ENCODE measurements around the gene CAND2.
A peak's percentile ranks its signal among the peaks of the same experiment; 100 is the strongest.

CAND2 gene

DNA sequence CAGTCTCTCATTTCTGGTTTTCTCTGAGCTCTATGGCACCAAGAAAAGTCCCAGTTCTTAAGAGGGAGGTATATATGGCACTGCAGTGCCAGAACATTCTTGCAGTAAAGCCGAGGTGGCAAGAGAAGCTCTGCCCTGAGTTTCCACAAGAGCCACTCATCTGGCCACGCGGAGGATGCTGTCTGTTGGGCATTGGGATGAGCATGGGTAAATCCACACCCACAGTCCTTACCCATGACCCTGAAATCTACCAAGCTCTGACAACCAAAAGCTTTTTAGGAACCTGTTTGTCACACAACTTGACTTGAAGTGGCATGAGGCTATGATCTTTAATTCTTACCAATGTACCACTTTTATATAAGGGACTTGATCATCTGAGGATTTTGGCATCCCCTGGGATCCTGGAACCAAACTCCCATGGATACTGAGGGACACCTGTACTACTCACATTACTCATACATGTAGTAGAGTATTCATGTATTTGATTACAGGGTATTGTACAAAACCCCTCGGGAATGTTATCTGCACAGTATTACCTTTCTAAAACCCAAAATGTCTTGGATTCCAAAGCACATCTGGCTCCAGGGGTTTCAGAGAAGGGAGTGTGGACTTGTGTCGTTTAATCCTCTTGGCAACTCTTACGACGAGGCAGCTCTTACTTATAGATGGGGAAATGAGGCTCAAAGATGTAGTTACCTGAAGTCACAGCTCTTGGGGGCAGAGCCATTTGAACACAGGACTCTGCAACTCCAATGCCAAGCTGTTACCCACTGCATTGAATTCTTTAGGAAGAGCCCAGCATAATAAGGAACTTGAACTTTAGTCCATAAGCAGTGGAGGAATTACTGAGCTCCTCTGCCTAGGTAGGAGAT is 36.1 kb downstream of the CAND2 start:
- TF ChIP-seq, protein P1, sequence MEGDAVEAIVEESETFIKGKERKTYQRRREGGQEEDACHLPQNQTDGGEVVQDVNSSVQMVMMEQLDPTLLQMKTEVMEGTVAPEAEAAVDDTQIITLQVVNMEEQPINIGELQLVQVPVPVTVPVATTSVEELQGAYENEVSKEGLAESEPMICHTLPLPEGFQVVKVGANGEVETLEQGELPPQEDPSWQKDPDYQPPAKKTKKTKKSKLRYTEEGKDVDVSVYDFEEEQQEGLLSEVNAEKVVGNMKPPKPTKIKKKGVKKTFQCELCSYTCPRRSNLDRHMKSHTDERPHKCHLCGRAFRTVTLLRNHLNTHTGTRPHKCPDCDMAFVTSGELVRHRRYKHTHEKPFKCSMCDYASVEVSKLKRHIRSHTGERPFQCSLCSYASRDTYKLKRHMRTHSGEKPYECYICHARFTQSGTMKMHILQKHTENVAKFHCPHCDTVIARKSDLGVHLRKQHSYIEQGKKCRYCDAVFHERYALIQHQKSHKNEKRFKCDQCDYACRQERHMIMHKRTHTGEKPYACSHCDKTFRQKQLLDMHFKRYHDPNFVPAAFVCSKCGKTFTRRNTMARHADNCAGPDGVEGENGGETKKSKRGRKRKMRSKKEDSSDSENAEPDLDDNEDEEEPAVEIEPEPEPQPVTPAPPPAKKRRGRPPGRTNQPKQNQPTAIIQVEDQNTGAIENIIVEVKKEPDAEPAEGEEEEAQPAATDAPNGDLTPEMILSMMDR (IDR thresholded peaks at IDR 0.05; ENCODE audit: insufficient read depth, low read depth, low read length, missing control alignments) = no peak
- H3K4me3 ChIP-seq (ENCODE audit: low read depth, low read length) = no peak overlapping the region
- DNase-seq (ENCODE audit: low read depth) = no peak

DNA sequence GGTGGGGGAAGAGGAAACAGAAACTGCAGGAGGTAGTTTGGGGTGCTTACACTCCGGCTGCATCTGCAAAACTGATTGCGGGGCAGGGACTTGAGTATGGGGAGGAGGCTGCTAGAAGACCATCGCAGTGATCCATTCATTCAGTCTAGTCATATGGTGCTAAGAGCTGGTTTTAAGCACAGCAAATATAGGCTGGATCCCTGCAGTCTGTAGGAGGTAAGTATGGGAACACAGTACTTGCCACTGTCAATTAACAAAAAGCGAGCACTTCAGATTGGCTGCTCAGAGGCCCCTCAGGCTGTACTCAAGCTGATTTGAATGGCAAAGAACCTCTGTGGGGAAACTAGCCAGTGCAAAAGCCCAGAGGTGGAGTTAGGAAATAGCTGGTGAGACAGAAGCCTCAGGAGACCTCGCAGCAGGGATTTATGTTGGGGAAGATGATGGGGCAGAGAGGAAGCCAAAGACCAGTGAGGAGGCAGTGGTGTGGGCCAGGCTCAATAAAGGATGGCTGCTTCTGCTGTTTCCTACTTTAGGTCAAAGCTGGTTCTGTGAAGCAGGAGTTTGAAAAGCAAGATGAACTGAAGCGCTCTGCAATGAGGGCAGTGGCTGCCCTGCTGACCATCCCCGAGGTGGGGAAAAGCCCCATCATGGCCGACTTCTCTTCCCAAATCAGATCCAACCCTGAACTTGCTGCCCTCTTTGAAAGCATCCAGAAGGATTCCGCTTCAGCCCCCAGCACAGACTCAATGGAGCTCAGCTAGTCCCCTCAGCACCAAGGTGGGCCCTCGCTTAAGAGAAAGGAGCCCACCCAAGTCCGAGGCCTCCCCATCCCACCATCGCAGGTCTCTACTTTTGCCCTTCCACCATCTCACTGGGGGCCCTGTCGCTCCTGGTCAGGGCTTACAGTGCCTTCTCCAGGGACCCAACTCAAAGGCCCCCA is 37.0 kb downstream of the CAND2 start:
- TF ChIP-seq, protein P1 (IDR thresholded peaks at IDR 0.05; ENCODE audit: insufficient read depth, low read depth, low read length, missing control alignments) = no peak
- H3K4me3 ChIP-seq (ENCODE audit: low read depth, low read length) = no peak overlapping the region
- no peak for DNase-seq (ENCODE audit: low read depth)

DNA sequence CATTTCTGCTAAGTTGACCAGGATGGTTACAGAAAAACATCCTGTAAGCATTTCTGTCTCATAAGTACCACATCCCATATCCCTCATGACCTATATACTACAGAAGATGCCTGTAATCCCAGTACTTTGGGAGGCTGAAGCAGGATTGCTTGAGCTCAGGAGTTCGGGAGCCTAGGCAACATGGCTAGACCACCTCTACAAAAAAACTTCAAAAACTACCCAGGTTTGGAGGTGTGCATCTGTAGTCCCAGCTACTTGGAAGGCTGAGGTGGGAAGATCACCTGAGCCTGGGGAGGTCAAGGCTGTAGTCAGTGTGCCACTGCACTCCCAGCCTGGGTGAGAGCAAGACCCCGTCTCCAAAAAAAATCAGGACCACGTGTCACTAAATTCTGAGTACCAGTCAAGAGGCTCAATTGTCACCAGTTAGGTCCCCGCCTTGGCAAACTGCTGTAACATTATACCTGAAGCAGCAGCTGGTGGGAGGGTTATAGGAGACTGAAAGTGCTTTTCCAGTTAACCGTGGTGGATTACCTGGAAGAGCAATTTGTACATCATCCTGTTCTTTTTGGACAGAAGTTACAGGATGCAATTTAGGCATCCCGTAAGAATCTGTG is 38.7 kb downstream of the CAND2 start:
- H3K4me3 ChIP-seq (ENCODE audit: low read depth, low read length) = no peak overlapping the region
- no peak for DNase-seq (ENCODE audit: low read depth)
- TF ChIP-seq, protein P1 (IDR thresholded peaks at IDR 0.05; ENCODE audit: insufficient read depth, low read depth, low read length, missing control alignments) = no peak

DNA sequence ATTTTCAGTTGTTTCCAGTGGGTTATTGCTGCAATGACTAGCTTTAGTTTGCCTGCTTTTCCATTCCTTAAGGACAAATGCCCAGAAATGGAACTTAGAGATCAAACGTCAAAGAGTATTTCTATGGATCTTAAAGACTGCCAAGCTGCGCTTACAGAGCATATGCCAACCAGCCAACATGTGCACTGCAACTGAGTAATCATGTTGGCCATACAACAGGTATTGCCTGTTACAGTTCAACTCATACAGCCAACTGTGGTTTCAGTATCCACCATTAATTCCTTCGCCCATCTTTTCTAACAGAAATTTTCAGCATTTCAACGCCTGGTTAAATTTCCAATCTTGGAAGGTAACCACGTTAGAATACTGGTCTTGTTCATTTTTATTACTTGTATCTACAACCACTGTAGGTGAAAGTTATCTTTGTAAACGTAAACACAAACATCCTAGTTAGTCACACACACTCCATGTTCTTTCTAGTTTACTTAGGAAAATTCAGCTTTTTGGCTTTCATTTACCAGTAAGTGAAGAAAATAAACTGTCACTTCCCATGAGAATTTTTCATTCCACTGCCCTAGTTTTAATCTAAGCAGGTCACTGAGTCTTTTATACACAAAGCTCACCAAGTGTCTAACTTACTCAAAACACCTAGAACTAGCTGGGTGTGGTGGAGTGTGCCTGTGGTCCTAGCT is 41.0 kb downstream of the CAND2 start:
- TF ChIP-seq, protein P1 (IDR thresholded peaks at IDR 0.05; ENCODE audit: insufficient read depth, low read depth, low read length, missing control alignments) = no peak
- DNase-seq (ENCODE audit: low read depth) = no peak
- H3K4me3 ChIP-seq (ENCODE audit: low read depth, low read length) = no peak overlapping the region

DNA sequence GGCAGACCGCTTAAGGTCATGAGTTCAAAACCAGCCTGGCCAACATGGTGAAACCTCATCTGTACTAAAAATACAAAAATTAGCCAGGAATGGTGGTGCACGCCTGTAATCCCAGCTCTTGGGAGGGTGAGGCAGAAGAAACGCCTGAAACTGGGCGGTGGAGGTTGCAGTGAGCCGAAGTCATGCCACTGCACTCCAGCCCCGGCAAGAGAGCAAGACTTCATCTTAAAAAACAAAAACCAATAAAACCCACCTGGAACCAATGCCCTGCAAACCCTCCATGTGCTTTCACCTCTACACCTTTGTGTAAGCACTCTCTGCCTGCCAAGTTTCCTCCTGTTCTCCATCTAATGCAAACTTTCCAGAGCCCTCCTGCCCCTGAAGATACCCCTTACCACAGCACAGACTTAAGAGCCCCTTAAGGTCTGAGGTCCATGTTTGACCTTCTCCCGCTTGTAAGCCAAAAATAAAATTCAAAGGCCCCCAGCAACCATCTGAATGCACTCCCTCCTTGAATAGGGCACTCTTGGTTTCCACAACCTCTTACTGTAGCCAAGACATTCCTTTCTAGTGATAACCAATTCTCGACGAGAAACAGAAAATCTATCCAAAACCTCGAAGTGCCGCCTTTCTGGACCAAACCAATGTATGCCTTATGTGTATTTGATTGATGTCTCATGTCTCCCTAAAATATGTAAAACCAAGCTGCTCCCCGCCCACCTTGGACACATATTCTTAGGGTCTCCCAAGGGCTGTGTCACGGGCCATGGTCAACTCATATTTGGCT is 41.9 kb downstream of the CAND2 start:
- H3K4me3 ChIP-seq (ENCODE audit: low read depth, low read length) = peak overlapping the region; percentile 87
- TF ChIP-seq, protein P1 (IDR thresholded peaks at IDR 0.05; ENCODE audit: insufficient read depth, low read depth, low read length, missing control alignments) = no peak
- DNase-seq (ENCODE audit: low read depth) = no peak
